IMR-90 (cell line): ENCODE measurements around the gene STK17A. TPM values are rescaled to one million over a fixed set of nuclear protein-coding genes. Genes with fewer than 3 reads are reported as not detected.
A peak's percentile ranks its signal among the peaks of the same experiment; 100 is the strongest.

Experiments
- ATAC-seq: fragments of 200-7000 bp; cut with Tn5 transposase; 2 replicates; pipeline ENCODE4 v1.9.1; 2020; ENCODE audit warnings: low read depth, mild to moderate bottlenecking, moderate library complexity
- BruUV-seq: library from RNA; stranded (reverse); fragments of 400-500 nt; replicated peaks from 2 replicates; lab custom pipeline; 2021; lab: Mats Ljungman, UMichigan
- CTCF ChIA-PET: fragments of 300-600 bp; formaldehyde crosslinking; extraction: SDS; loops from one replicate; lab custom pipeline; 2021; ENCODE audit warnings: antibody characterized with exemption; lab: Yijun Ruan, JAX
- POLR2A ChIA-PET: fragments of 300-600 bp; sonication (Branson Sonifier 250); formaldehyde crosslinking; loops from one replicate; lab custom pipeline; 2022; ENCODE audit warnings: antibody characterized with exemption; ENCODE audit not compliant: unreplicated experiment; lab: Charles Lee
- DNase-seq: peaks from one replicate; pipeline ENCODE4 v3.0.0; 2013
- H2AFZ ChIP-seq: replicated peaks from 2 replicates; pipeline ENCODE3; 2013; ENCODE audit warnings: low read length, mild to moderate bottlenecking; ENCODE audit not compliant: poor library complexity
- H2AK5ac ChIP-seq: 2 replicates; pipeline ENCODE4 v1.6.1; 2013; ENCODE audit warnings: low read depth, low read length, inconsistent platforms
- H2AK9ac ChIP-seq: replicated peaks from 2 replicates; pipeline ENCODE3; 2013; ENCODE audit warnings: mild to moderate bottlenecking, low read depth, low read length, moderate library complexity; ENCODE audit not compliant: poor library complexity
- H2BK120ac ChIP-seq: 2 replicates; pipeline ENCODE4 v1.6.1; 2013; ENCODE audit warnings: low read depth, low read length, inconsistent platforms
- H2BK15ac ChIP-seq: 3 replicates; pipeline ENCODE4 v1.6.1; 2013; ENCODE audit warnings: low read depth, low read length, inconsistent platforms
- H2BK20ac ChIP-seq: 2 replicates; pipeline ENCODE4 v1.6.1; 2013; ENCODE audit warnings: low read depth, mild to moderate bottlenecking, inconsistent platforms, low read length, moderate library complexity
- H2BK5ac ChIP-seq: 2 replicates; pipeline ENCODE4 v1.6.1; 2013; ENCODE audit warnings: mild to moderate bottlenecking, low read depth, low read length, inconsistent platforms; ENCODE audit not compliant: poor library complexity, severe bottlenecking
- H3K14ac ChIP-seq: replicated peaks from 2 replicates; pipeline ENCODE4 v1.6.1; 2013; ENCODE audit warnings: low read depth, low read length, inconsistent platforms
- H3K18ac ChIP-seq: 2 replicates; pipeline ENCODE4 v1.6.1; 2013; ENCODE audit warnings: low read depth, low read length, control low read depth
- H3K23ac ChIP-seq: 2 replicates; pipeline ENCODE4 v1.6.1; 2013; ENCODE audit warnings: low read depth, low read length, inconsistent platforms
- H3K27ac ChIP-seq: 2 replicates; pipeline ENCODE4 v1.5.1; 2013; ENCODE audit warnings: mild to moderate bottlenecking, control low read depth, low read length; ENCODE audit not compliant: insufficient read depth
- H3K27me3 ChIP-seq: 2 replicates; pipeline ENCODE4 v1.6.1; 2013; ENCODE audit warnings: low read length; ENCODE audit not compliant: control insufficient read depth, insufficient read depth
- H3K36me3 ChIP-seq: 2 replicates; pipeline ENCODE4 v1.6.1; 2013; ENCODE audit warnings: low read length, mixed read lengths; ENCODE audit not compliant: control insufficient read depth, insufficient read depth
- H3K4ac ChIP-seq: 2 replicates; pipeline ENCODE4 v1.6.1; 2013; ENCODE audit warnings: low read depth, low read length, inconsistent platforms
- H3K4me1 ChIP-seq: 2 replicates; pipeline ENCODE4 v1.6.1; 2013; ENCODE audit warnings: low read length, mixed read lengths; ENCODE audit not compliant: control insufficient read depth, insufficient read depth
- H3K4me2 ChIP-seq: 2 replicates; pipeline ENCODE4 v1.6.1; 2013; ENCODE audit warnings: low read depth, mild to moderate bottlenecking, control low read depth, low read length, moderate library complexity
- H3K4me3 ChIP-seq: 2 replicates; pipeline ENCODE4 v1.5.1; 2013; ENCODE audit warnings: low read depth, mild to moderate bottlenecking, control low read depth, low read length, moderate library complexity; ENCODE audit not compliant: insufficient read depth
- H3K56ac ChIP-seq: 2 replicates; pipeline ENCODE4 v1.6.1; 2013; ENCODE audit warnings: low read length, inconsistent platforms; ENCODE audit not compliant: insufficient read depth; ENCODE audit errors: extremely low read depth
- H3K79me1 ChIP-seq, 2 experiments: 2 replicates each; pipeline ENCODE4 v1.6.1; 2013; ENCODE audit warnings: low read length in 2 of 2, inconsistent platforms in 1 of 2, low read depth in 1 of 2
- H3K9ac ChIP-seq: 2 replicates; pipeline ENCODE4 v1.6.1; 2013; ENCODE audit warnings: low read depth, low read length, control low read depth
- H3K9me1 ChIP-seq: 2 replicates; pipeline ENCODE4 v1.6.1; 2013; ENCODE audit warnings: low read length, inconsistent platforms; ENCODE audit not compliant: insufficient read depth
- H3K9me3 ChIP-seq: 2 replicates; pipeline ENCODE4 v1.6.1; 2013; ENCODE audit warnings: low read length; ENCODE audit not compliant: control insufficient read depth, insufficient read depth
- H4K20me1 ChIP-seq: 2 replicates; pipeline ENCODE4 v1.6.1; 2013; ENCODE audit warnings: low read length, inconsistent platforms; ENCODE audit not compliant: insufficient read depth
- H4K5ac ChIP-seq: 2 replicates; pipeline ENCODE4 v1.6.1; 2013; ENCODE audit warnings: mild to moderate bottlenecking, low read depth, low read length, control low read depth
- H4K8ac ChIP-seq, 2 experiments: 2 replicates each; pipeline ENCODE4 v1.6.1; 2013; ENCODE audit warnings: low read depth in 2 of 2, low read length in 2 of 2, control low read depth in 1 of 2, inconsistent platforms in 1 of 2
- H4K91ac ChIP-seq: 2 replicates; pipeline ENCODE4 v1.6.1; 2013; ENCODE audit warnings: low read depth, low read length, inconsistent platforms; ENCODE audit not compliant: insufficient read depth
- CHD1 ChIP-seq: IDR thresholded peaks from 2 replicates; pipeline ENCODE4 v1.6.1; 2012; ENCODE audit warnings: low read depth, low read length, improper control_type of control experiment
- FOS ChIP-seq: fragments of 150-350 bp; IDR thresholded peaks from 2 replicates; pipeline ENCODE4 v1.6.1; 2016; ENCODE audit warnings: low read depth, low read length
- MAFK ChIP-seq: IDR thresholded peaks from 2 replicates; pipeline ENCODE4 v1.6.1; 2012; ENCODE audit warnings: low read depth, low read length, improper control_type of control experiment
- MAZ ChIP-seq: IDR thresholded peaks from 2 replicates; pipeline ENCODE4 v1.6.1; 2012; ENCODE audit warnings: low read depth, mild to moderate bottlenecking, low read length, improper control_type of control experiment, moderate library complexity, borderline replicate concordance
- MXI1 ChIP-seq: IDR thresholded peaks from 2 replicates; pipeline ENCODE4 v1.6.1; 2012; ENCODE audit warnings: low read depth, mild to moderate bottlenecking, low read length, moderate library complexity, borderline replicate concordance
- POLR2A ChIP-seq: IDR thresholded peaks from 2 replicates; pipeline ENCODE4 v1.6.1; 2012; ENCODE audit warnings: mild to moderate bottlenecking, low read depth, low read length
- RAD21 ChIP-seq: IDR thresholded peaks from 2 replicates; pipeline ENCODE4 v1.6.1; 2012; ENCODE audit warnings: low read length, improper control_type of control experiment
- RFX5 ChIP-seq: IDR thresholded peaks from 2 replicates; pipeline ENCODE4 v1.8.0; 2012; ENCODE audit warnings: low read depth, mild to moderate bottlenecking, low read length, moderate library complexity
- WGBS, 2 experiments: methylation state at CpG; one replicate each; pipeline versions ENCODE4 v1.1.5 to v1.1.7; 2013; ENCODE audit warnings: missing lambda C conversion rate in 2 of 2; ENCODE audit not compliant: insufficient read length in 1 of 2; ENCODE audit errors: extremely low coverage in 2 of 2; 5-methylcytosine and 5-hydroxymethylcytosine counted together
- dilution Hi-C: fragments of 300-500 bp; cut with HindIII; formaldehyde crosslinking; loops from one replicate; pipeline ENCODE4 v1.14.3; 2018; ENCODE audit warnings: low sequenced_read_pairs; ENCODE audit not compliant: unreplicated experiment
- in situ Hi-C: fragments of 300-500 bp; cut with MboI; formaldehyde crosslinking; loops from 3 replicates; pipeline ENCODE4 v1.14.3; 2019; ENCODE audit warnings: low sequenced_read_pairs, inconsistent platforms, mixed read lengths
- intact Hi-C: fragments of 100-400 bp; cut with micrococcal nuclease; formaldehyde crosslinking; loops from 2 replicates; pipeline ENCODE4 v1.10.0; 2022
- polyA plus RNA-seq, 3 experiments: library from polyadenylated mRNA; depleted of rRNA; stranded (reverse); fragments of >200 nt; gene quantifications; 2 replicates each; pipeline ENCODE4 v1.2.3, GENCODE V29; 2012; ENCODE audit warnings: low replicate concordance in 1 of 3
- total RNA-seq: library from RNA; depleted of rRNA; stranded (reverse); fragments of >200 nt; gene quantifications from 2 replicates; pipeline ENCODE4 v1.2.3, GENCODE V29; 2012

STK17A gene
- total and polyA plus RNA-seq, 2 of the 4 experiments (the other 2 are of a cell fraction): 40.5 to 50.5 TPM

DNA sequence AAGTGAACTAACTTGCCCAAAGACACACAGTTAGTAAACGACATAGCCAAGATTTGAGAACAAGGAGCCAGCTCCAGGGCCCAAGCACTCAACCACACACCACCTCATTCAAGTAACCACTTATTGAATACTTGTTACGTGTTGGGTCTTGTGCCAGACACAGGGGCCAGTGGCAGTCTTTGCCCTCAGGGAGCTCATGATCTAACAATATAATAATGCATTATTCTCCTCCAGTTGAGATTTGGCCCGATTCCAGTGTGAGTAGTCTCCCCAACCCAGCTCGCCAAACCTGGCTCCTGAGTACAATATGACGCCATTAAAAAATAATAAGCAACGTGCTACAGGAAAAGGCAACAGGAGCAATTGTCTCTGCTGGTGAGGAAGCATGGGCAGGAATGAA lies 14.4 kb upstream of the STK17A start:
- dilution Hi-C loops (no loop called here), in situ Hi-C loops (no loop called here), intact Hi-C loops (no loop called here)
- no peak overlapping the region for H3K4ac ChIP-seq
- ChIA-PET POLR2A (no interaction called here), CTCF (interaction anchor here (1.2 to 1.7 kb wide), 2 partner anchors 14 to 132 kb away, joined by 4 to 7 read pairs; partner anchors contain the start of gene STK17A)
- no peak overlapping the region for H4K8ac ChIP-seq
- no peak overlapping the region for H3K14ac ChIP-seq
- H3K18ac ChIP-seq: peak overlapping the region; percentile 64; the same call in 1 of the 2 replicates
- WGBS, 2 experiments: 92% methylated on average over 4 of the region's 6 CpGs; no CpG with 5 or more reads in 1 of the 2 experiments
- H3K4me2 ChIP-seq: no peak overlapping the region
- no peaks in the 10 kb centered on the region for H3K9me3 ChIP-seq
- ATAC-seq (no peak), DNase-seq (no peak)
- H3K23ac ChIP-seq: no peak overlapping the region
- H2BK20ac ChIP-seq: no peak overlapping the region
- no peak overlapping the region for H3K56ac ChIP-seq
- H3K9me1 ChIP-seq: peaks cover 2% of the 10 kb centered on the region; the same call in 1 of the 2 replicates
- H2BK15ac ChIP-seq: peak overlapping the region; percentile 36; the same call in 1 of the 3 replicates
- H3K27ac ChIP-seq: no peak overlapping the region
- H3K36me3 ChIP-seq: no peaks in the 10 kb centered on the region
- H3K27me3 ChIP-seq: no peaks in the 10 kb centered on the region
- H2BK120ac ChIP-seq: no peak overlapping the region
- no peaks in the 10 kb centered on the region for H4K20me1 ChIP-seq
- no peak overlapping the region for H4K91ac ChIP-seq
- H2AFZ ChIP-seq: no peak overlapping the region
- no peak for TF ChIP-seq FOS
- no peak for TF ChIP-seq RFX5
- no peak for TF ChIP-seq RAD21
- no peak for TF ChIP-seq MAZ
- no peak for TF ChIP-seq MAFK
- no peak for TF ChIP-seq MXI1
- TF ChIP-seq CHD1: no peak
- TF ChIP-seq POLR2A: no peak
- no peak overlapping the region for H3K4me3 ChIP-seq
- H2BK5ac ChIP-seq: no peak overlapping the region
- peak overlapping the region; percentile 17; the same call in 1 of the 2 replicates for H2AK5ac ChIP-seq
- no TSS peak for BruUV-seq
- no peaks in the 10 kb centered on the region for H3K79me1 ChIP-seq
- peaks cover 8% of the 10 kb centered on the region for H3K4me1 ChIP-seq
- H2AK9ac ChIP-seq: no peak overlapping the region
- no peak overlapping the region for H3K9ac ChIP-seq
- H4K5ac ChIP-seq: no peak overlapping the region; the same call in 1 of the 2 replicates
